WTC11 (cell line): ENCODE results near the gene ATF5. TPM values are rescaled to one million over a fixed set of nuclear protein-coding genes. Genes with fewer than 3 reads are reported as not detected.
A peak's percentile ranks its signal among the peaks of the same experiment; 100 is the strongest.

Experiments
- ATAC-seq: fragments of 200-7000 bp; cut with Tn5 transposase; 2 replicates; pipeline ENCODE4 v1.10.0; 2021; ENCODE audit warnings: mild to moderate bottlenecking, moderate library complexity
- CTCF ChIA-PET: fragments of 300-600 bp; sonication (Branson Sonifier 250); formaldehyde crosslinking; loops from one replicate; lab custom pipeline; 2021; ENCODE audit warnings: antibody characterized with exemption; lab: Charles Lee
- POLR2A ChIA-PET: fragments of 350-600 bp; sonication (Branson Sonifier 250); formaldehyde crosslinking; loops from one replicate; lab custom pipeline; 2021; ENCODE audit warnings: antibody characterized with exemption; lab: Charles Lee
- DNase-seq: peaks from one replicate; pipeline ENCODE4 v3.0.0; 2021; ENCODE audit warnings: low spot score
- H3K27ac Mint-ChIP-seq: 2 replicates; pipeline ENCODE4 v1.8.0; 2021; ENCODE audit warnings: mixed read lengths
- H3K27me3 Mint-ChIP-seq: 2 replicates; pipeline ENCODE4 v1.8.0; 2021; ENCODE audit warnings: low read depth, mild to moderate bottlenecking, moderate library complexity, mixed read lengths
- H3K36me3 Mint-ChIP-seq: 2 replicates; pipeline ENCODE4 v1.8.0; 2021; ENCODE audit warnings: mixed read lengths
- H3K4me1 Mint-ChIP-seq: 2 replicates; pipeline ENCODE4 v1.8.0; 2022; ENCODE audit warnings: mixed read lengths
- H3K4me3 Mint-ChIP-seq: 2 replicates; pipeline ENCODE4 v1.8.0; 2021; ENCODE audit warnings: mild to moderate bottlenecking, moderate library complexity, mixed read lengths
- H3K9me3 Mint-ChIP-seq: 2 replicates; pipeline ENCODE4 v1.8.0; 2021; ENCODE audit warnings: mixed read lengths
- GRHL2 ChIP-seq: fragments of 250-450 bp; sonication (Bioruptor Pico); IDR thresholded peaks from 2 replicates; pipeline ENCODE4 v1.8.0; 2022; ENCODE audit warnings: mild to moderate bottlenecking, moderate library complexity; ENCODE audit not compliant: insufficient replicate concordance, severe bottlenecking
- IRF2 ChIP-seq: sonication (generic); formaldehyde crosslinking; IDR thresholded peaks from 2 replicates; pipeline ENCODE4 v1.8.0; 2022; ENCODE audit warnings: low read depth, missing genetic modification reagents, borderline replicate concordance
- NR3C1 ChIP-seq: sonication (generic); formaldehyde crosslinking; conservative IDR thresholded peaks from 2 replicates; pipeline ENCODE4 v1.8.1; 2023; ENCODE audit warnings: low read depth, mild to moderate bottlenecking, missing genetic modification reagents
- SMAD4 ChIP-seq: sonication (generic); formaldehyde crosslinking; IDR thresholded peaks from 2 replicates; pipeline ENCODE4 v1.8.0; 2022; ENCODE audit warnings: mild to moderate bottlenecking, missing genetic modification reagents
- TP53 ChIP-seq: sonication (generic); formaldehyde crosslinking; IDR thresholded peaks from 2 replicates; pipeline ENCODE4 v1.8.1; 2023; ENCODE audit warnings: mild to moderate bottlenecking, missing genetic modification reagents
- ZNF219 ChIP-seq: sonication (generic); formaldehyde crosslinking; IDR thresholded peaks from 2 replicates; pipeline ENCODE4 v1.8.0; 2023; ENCODE audit warnings: missing genetic modification reagents, mild to moderate bottlenecking, borderline replicate concordance
- total RNA-seq: library from RNA; stranded (reverse); gene quantifications from 3 replicates; pipeline ENCODE4 v1.2.3, GENCODE V29; 2021
- TF ChIP-seq, protein P1 (sequence below): sonication (generic); formaldehyde crosslinking; IDR thresholded peaks from 2 replicates; pipeline ENCODE4 v1.8.0; 2022; ENCODE audit warnings: mild to moderate bottlenecking, missing genetic modification reagents
- TF ChIP-seq, protein P2 (sequence below): sonication (generic); formaldehyde crosslinking; IDR thresholded peaks from 2 replicates; pipeline ENCODE4 v1.8.1; 2023; ENCODE audit warnings: mild to moderate bottlenecking, missing genetic modification reagents
- TF ChIP-seq, protein P3 (sequence below): sonication (generic); formaldehyde crosslinking; IDR thresholded peaks from 2 replicates; pipeline ENCODE4 v1.8.1; 2022; ENCODE audit warnings: low read depth, mild to moderate bottlenecking, moderate library complexity, missing genetic modification reagents, borderline replicate concordance
- TF ChIP-seq, protein P4 (sequence below): fragments of 250-450 bp; sonication (Bioruptor Pico); IDR thresholded peaks from 2 replicates; pipeline ENCODE4 v1.9.0; 2021; ENCODE audit warnings: mild to moderate bottlenecking
- TF ChIP-seq, protein P5 (sequence below): sonication (generic); formaldehyde crosslinking; IDR thresholded peaks from 2 replicates; pipeline ENCODE4 v1.8.1; 2023; ENCODE audit warnings: mild to moderate bottlenecking, missing genetic modification reagents, borderline replicate concordance
- TF ChIP-seq, protein P6 (sequence below): fragments of 250-450 bp; sonication (Bioruptor Pico); IDR thresholded peaks from 2 replicates; pipeline ENCODE4 v2.1.2; 2022; ENCODE audit warnings: mild to moderate bottlenecking, moderate library complexity
- TF ChIP-seq, protein P7 (sequence below): sonication (generic); formaldehyde crosslinking; IDR thresholded peaks from 2 replicates; pipeline ENCODE4 v1.8.1; 2023; ENCODE audit warnings: mild to moderate bottlenecking, missing genetic modification reagents, moderate library complexity
- TF ChIP-seq, protein P8 (sequence below): sonication (generic); formaldehyde crosslinking; IDR thresholded peaks from 2 replicates; pipeline ENCODE4 v1.8.0; 2022; ENCODE audit warnings: missing genetic modification reagents
- TF ChIP-seq, protein P9 (sequence below): sonication (generic); formaldehyde crosslinking; IDR thresholded peaks from 2 replicates; pipeline ENCODE4 v1.8.1; 2022; ENCODE audit warnings: mild to moderate bottlenecking, missing genetic modification reagents, moderate library complexity, borderline replicate concordance

The ATF5 gene
- total RNA-seq, 1 experiment from 2014 or later = 10.8 TPM

DNA sequence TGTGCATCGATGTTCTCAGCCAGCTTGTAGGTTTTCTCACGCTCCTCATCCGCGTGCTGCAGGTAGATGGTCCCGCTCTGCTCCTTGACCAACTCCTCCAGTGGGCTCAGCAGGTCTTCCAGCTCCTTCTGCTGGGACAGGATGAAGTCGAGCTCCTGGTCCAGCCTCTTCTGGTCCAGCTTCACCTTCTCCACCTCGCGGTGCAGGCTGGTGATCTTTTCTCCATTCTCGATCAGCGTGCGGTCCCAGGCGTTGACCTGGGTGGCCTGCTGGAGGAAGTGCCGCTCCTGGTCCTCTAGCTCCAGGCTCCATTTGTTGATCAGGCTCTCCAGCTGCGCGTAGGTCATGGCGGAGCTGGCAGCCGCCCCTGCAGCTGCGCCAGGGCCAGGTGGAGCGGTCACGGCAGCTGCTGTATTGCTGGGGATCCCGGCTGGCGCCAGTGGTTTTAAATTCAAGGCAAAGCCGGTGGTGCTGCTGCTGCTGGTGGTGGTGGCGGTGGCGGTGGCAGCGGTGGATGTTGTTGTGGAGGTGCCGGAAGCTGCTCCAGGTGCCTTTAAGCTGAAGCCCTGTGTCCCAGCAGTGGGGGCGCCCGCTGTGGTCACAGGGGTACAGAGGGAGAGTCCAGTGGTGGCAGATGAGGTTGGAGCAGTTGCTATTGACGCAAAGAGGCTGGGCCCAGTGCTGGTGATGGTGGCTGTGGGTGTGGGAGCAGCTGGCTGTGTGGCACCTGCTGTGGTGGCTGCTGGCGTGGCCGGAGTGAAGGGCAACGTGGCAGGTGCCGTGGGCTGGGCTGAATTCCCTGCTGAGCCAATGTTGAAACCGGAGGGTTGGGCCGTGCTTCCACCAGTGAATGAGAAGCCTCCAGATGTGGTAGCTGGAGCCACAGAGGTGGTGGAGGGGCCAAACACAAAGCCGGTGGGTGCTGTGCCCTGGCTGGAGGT, 20.3 kb upstream of the ATF5 start (continued):
- TF ChIP-seq, protein P1, sequence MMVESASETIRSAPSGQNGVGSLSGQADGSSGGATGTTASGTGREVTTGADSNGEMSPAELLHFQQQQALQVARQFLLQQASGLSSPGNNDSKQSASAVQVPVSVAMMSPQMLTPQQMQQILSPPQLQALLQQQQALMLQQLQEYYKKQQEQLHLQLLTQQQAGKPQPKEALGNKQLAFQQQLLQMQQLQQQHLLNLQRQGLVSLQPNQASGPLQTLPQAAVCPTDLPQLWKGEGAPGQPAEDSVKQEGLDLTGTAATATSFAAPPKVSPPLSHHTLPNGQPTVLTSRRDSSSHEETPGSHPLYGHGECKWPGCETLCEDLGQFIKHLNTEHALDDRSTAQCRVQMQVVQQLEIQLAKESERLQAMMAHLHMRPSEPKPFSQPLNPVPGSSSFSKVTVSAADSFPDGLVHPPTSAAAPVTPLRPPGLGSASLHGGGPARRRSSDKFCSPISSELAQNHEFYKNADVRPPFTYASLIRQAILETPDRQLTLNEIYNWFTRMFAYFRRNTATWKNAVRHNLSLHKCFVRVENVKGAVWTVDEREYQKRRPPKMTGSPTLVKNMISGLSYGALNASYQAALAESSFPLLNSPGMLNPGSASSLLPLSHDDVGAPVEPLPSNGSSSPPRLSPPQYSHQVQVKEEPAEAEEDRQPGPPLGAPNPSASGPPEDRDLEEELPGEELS (CRISPR knock-in tag) = no peak
- TF ChIP-seq, protein P2, sequence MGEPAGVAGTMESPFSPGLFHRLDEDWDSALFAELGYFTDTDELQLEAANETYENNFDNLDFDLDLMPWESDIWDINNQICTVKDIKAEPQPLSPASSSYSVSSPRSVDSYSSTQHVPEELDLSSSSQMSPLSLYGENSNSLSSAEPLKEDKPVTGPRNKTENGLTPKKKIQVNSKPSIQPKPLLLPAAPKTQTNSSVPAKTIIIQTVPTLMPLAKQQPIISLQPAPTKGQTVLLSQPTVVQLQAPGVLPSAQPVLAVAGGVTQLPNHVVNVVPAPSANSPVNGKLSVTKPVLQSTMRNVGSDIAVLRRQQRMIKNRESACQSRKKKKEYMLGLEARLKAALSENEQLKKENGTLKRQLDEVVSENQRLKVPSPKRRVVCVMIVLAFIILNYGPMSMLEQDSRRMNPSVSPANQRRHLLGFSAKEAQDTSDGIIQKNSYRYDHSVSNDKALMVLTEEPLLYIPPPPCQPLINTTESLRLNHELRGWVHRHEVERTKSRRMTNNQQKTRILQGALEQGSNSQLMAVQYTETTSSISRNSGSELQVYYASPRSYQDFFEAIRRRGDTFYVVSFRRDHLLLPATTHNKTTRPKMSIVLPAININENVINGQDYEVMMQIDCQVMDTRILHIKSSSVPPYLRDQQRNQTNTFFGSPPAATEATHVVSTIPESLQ (CRISPR knock-in tag) = no peak
- TF ChIP-seq NR3C1 (CRISPR knock-in tag) = no peak

DNA sequence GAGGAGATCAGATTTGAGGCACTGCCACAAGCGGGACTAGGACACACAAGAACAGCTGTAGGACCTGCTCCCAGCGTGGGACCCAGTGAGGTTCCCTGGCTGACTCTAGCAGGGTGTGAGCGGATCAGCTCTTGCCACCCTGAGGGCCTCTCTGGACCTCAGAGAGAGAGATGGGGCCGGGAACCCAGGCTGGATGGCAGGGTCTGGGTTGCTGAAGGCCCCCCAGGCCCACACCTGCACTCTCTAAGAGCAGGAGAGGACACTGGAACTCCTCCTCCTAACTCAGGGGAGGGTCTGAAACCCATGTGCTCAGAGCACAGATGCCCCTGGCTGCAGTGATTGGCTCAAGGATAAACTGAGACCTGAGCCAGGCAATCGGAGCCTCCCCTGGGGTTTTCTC, 18.8 kb upstream of the ATF5 start:
- POLR2A ChIA-PET = interaction anchor here (1.3 kb wide), 1 partner anchor 20 kb away, joined by 4 read pairs; no protein-coding TSS in a partner anchor
- CTCF ChIA-PET = interaction anchor here (0.5 kb wide), 1 partner anchor 78 kb away, joined by 3 read pairs; no protein-coding TSS in a partner anchor
- Mint-ChIP-seq H3K4me1 (peaks cover 20% of the 10 kb centered on the region), H3K27me3 (no peaks in the 10 kb centered on the region), H3K27ac (peak overlapping the region; percentile 65; the same call in 1 of the 2 replicates)
- DNase-seq = no peak
- TF ChIP-seq, protein P3, sequence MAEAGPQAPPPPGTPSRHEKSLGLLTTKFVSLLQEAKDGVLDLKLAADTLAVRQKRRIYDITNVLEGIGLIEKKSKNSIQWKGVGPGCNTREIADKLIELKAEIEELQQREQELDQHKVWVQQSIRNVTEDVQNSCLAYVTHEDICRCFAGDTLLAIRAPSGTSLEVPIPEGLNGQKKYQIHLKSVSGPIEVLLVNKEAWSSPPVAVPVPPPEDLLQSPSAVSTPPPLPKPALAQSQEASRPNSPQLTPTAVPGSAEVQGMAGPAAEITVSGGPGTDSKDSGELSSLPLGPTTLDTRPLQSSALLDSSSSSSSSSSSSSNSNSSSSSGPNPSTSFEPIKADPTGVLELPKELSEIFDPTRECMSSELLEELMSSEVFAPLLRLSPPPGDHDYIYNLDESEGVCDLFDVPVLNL = no peak
- TF ChIP-seq, protein P4, sequence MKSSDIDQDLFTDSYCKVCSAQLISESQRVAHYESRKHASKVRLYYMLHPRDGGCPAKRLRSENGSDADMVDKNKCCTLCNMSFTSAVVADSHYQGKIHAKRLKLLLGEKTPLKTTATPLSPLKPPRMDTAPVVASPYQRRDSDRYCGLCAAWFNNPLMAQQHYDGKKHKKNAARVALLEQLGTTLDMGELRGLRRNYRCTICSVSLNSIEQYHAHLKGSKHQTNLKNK (CRISPR knock-in tag) = no peak
- TF ChIP-seq, protein P5, sequence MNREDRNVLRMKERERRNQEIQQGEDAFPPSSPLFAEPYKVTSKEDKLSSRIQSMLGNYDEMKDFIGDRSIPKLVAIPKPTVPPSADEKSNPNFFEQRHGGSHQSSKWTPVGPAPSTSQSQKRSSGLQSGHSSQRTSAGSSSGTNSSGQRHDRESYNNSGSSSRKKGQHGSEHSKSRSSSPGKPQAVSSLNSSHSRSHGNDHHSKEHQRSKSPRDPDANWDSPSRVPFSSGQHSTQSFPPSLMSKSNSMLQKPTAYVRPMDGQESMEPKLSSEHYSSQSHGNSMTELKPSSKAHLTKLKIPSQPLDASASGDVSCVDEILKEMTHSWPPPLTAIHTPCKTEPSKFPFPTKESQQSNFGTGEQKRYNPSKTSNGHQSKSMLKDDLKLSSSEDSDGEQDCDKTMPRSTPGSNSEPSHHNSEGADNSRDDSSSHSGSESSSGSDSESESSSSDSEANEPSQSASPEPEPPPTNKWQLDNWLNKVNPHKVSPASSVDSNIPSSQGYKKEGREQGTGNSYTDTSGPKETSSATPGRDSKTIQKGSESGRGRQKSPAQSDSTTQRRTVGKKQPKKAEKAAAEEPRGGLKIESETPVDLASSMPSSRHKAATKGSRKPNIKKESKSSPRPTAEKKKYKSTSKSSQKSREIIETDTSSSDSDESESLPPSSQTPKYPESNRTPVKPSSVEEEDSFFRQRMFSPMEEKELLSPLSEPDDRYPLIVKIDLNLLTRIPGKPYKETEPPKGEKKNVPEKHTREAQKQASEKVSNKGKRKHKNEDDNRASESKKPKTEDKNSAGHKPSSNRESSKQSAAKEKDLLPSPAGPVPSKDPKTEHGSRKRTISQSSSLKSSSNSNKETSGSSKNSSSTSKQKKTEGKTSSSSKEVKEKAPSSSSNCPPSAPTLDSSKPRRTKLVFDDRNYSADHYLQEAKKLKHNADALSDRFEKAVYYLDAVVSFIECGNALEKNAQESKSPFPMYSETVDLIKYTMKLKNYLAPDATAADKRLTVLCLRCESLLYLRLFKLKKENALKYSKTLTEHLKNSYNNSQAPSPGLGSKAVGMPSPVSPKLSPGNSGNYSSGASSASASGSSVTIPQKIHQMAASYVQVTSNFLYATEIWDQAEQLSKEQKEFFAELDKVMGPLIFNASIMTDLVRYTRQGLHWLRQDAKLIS (CRISPR knock-in tag) = no peak
- TF ChIP-seq SMAD4 (CRISPR knock-in tag) = no peak
- TF ChIP-seq, protein P6, sequence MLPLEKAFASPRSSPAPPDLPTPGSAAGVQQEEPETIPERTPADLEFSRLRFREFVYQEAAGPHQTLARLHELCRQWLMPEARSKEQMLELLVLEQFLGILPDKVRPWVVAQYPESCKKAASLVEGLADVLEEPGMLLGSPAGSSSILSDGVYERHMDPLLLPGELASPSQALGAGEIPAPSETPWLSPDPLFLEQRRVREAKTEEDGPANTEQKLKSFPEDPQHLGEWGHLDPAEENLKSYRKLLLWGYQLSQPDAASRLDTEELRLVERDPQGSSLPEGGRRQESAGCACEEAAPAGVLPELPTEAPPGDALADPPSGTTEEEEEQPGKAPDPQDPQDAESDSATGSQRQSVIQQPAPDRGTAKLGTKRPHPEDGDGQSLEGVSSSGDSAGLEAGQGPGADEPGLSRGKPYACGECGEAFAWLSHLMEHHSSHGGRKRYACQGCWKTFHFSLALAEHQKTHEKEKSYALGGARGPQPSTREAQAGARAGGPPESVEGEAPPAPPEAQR (CRISPR knock-in tag) = no peak
- no peak for TF ChIP-seq TP53 (CRISPR knock-in tag)
- TF ChIP-seq IRF2 (CRISPR knock-in tag) = no peak
- TF ChIP-seq, protein P7, sequence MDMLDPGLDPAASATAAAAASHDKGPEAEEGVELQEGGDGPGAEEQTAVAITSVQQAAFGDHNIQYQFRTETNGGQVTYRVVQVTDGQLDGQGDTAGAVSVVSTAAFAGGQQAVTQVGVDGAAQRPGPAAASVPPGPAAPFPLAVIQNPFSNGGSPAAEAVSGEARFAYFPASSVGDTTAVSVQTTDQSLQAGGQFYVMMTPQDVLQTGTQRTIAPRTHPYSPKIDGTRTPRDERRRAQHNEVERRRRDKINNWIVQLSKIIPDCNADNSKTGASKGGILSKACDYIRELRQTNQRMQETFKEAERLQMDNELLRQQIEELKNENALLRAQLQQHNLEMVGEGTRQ (CRISPR knock-in tag) = no peak
- TF ChIP-seq GRHL2 (CRISPR knock-in tag) = no peak
- TF ChIP-seq, protein P8, sequence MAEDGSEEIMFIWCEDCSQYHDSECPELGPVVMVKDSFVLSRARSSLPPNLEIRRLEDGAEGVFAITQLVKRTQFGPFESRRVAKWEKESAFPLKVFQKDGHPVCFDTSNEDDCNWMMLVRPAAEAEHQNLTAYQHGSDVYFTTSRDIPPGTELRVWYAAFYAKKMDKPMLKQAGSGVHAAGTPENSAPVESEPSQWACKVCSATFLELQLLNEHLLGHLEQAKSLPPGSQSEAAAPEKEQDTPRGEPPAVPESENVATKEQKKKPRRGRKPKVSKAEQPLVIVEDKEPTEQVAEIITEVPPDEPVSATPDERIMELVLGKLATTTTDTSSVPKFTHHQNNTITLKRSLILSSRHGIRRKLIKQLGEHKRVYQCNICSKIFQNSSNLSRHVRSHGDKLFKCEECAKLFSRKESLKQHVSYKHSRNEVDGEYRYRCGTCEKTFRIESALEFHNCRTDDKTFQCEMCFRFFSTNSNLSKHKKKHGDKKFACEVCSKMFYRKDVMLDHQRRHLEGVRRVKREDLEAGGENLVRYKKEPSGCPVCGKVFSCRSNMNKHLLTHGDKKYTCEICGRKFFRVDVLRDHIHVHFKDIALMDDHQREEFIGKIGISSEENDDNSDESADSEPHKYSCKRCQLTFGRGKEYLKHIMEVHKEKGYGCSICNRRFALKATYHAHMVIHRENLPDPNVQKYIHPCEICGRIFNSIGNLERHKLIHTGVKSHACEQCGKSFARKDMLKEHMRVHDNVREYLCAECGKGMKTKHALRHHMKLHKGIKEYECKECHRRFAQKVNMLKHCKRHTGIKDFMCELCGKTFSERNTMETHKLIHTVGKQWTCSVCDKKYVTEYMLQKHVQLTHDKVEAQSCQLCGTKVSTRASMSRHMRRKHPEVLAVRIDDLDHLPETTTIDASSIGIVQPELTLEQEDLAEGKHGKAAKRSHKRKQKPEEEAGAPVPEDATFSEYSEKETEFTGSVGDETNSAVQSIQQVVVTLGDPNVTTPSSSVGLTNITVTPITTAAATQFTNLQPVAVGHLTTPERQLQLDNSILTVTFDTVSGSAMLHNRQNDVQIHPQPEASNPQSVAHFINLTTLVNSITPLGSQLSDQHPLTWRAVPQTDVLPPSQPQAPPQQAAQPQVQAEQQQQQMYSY (CRISPR knock-in tag) = no peak
- TF ChIP-seq, protein P9, sequence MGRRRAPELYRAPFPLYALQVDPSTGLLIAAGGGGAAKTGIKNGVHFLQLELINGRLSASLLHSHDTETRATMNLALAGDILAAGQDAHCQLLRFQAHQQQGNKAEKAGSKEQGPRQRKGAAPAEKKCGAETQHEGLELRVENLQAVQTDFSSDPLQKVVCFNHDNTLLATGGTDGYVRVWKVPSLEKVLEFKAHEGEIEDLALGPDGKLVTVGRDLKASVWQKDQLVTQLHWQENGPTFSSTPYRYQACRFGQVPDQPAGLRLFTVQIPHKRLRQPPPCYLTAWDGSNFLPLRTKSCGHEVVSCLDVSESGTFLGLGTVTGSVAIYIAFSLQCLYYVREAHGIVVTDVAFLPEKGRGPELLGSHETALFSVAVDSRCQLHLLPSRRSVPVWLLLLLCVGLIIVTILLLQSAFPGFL (CRISPR knock-in tag) = no peak
- no peak for TF ChIP-seq ZNF219 (CRISPR knock-in tag)
- TF ChIP-seq, all 79 proteins: peak for 0
- H3K36me3 Mint-ChIP-seq = peaks cover 67% of the 10 kb centered on the region
- ATAC-seq = no peak
- peaks cover 1% of the 10 kb centered on the region for H3K9me3 Mint-ChIP-seq
- H3K4me3 Mint-ChIP-seq = no peak overlapping the region
